Thymus (tissue), 11 donors: Measurements from ENCODE around the gene KIF20B. TPM values are rescaled to one million over a fixed set of nuclear protein-coding genes. Genes with fewer than 3 reads are reported as not detected.

Experiments used
- DNase-seq, 9 donors: peaks; one replicate each; pipeline ENCODE4 v3.0.0-alpha.2; 2013; ENCODE audit warnings: low spot score in 9 of 9, low read depth in 6 of 9, missing footprints in 1 of 9
- H3K27ac ChIP-seq, 2 donors: one replicate each; pipeline ENCODE4 v1.5.1; 2013; ENCODE audit warnings: control low read depth in 1 of 2, low read depth in 1 of 2, low read length in 1 of 2, mild to moderate bottlenecking in 1 of 2, moderate library complexity in 1 of 2
- H3K27me3 ChIP-seq, 2 donors: one replicate each; pipeline ENCODE4 v1.5.1; 2013; ENCODE audit warnings: low read length in 1 of 2; ENCODE audit not compliant: control insufficient read depth in 2 of 2, insufficient read depth in 1 of 2
- H3K36me3 ChIP-seq, 2 donors: one replicate each; pipeline ENCODE4 v1.5.1; 2013; ENCODE audit warnings: low read length in 1 of 2, mild to moderate bottlenecking in 1 of 2, moderate library complexity in 1 of 2; ENCODE audit not compliant: control insufficient read depth in 2 of 2, insufficient read depth in 2 of 2
- H3K4me1 ChIP-seq, 2 donors: one replicate each; pipeline ENCODE4 v1.5.1; 2013; ENCODE audit warnings: low read length in 2 of 2; ENCODE audit not compliant: control insufficient read depth in 2 of 2, insufficient read depth in 2 of 2
- H3K4me3 ChIP-seq, 2 donors: one replicate each; pipeline ENCODE4 v1.5.1; 2013; ENCODE audit warnings: low read length in 2 of 2, control low read depth in 1 of 2, mild to moderate bottlenecking in 1 of 2
- H3K9me3 ChIP-seq, 2 donors: one replicate each; pipeline ENCODE4 v1.5.1; 2013; ENCODE audit warnings: low read length in 1 of 2, mild to moderate bottlenecking in 1 of 2; ENCODE audit not compliant: control insufficient read depth in 2 of 2, insufficient read depth in 1 of 2
- WGBS: extraction: QIAGEN DNeasy Blood & Tissue Kit; methylation state at CpG from one replicate; pipeline ENCODE4 v1.1.7; 2013; 5-methylcytosine and 5-hydroxymethylcytosine counted together
- polyA plus RNA-seq: library from polyadenylated mRNA; stranded (reverse); fragments of 200-250 nt; gene quantifications from one replicate; pipeline ENCODE4 v1.2.3, GENCODE V29; 2013
- total RNA-seq: library from RNA; stranded (reverse); fragments of 120-200 nt; gene quantifications from one replicate; pipeline ENCODE4 v1.2.4, GENCODE V29; 2013
- donor health status: healthy.

The KIF20B gene
- total and polyA plus RNA-seq, 2 donors = 4.4 to 21.6 TPM

- Histone ChIP-seq H3K4me1 (peaks cover 0 to 4% of the 10 kb centered on the region in 2 donors), H3K9me3 (peaks cover 0 to 3% of the 10 kb centered on the region in 2 donors), H3K4me3 (no peak overlapping the region), H3K27me3 (no peaks in the 10 kb centered on the region), H3K36me3 (peaks cover 4 to 11% of the 10 kb centered on the region in 2 donors), H3K27ac (no peak overlapping the region)
- WGBS = 97% methylated on average over 3 of the region's 3 CpGs
- no peak for DNase-seq
Measured at GRCh38 chr10:89785095-89785494, 83.7 kb downstream of the KIF20B start.

- no peaks in the 10 kb centered on the region for H3K27me3 ChIP-seq
- no peaks in the 10 kb centered on the region for H3K36me3 ChIP-seq
- DNase-seq = peak in 1 of 9 donors; percentile 15
- H3K27ac ChIP-seq = no peak overlapping the region
- 40% methylated on average over 7 of the region's 7 CpGs for WGBS
- H3K9me3 ChIP-seq = peaks cover 0 to 3% of the 10 kb centered on the region in 2 donors
- peaks cover 0 to 4% of the 10 kb centered on the region in 2 donors for H3K4me1 ChIP-seq
- H3K4me3 ChIP-seq = no peak overlapping the region
Measured at GRCh38 chr10:89789188-89789877, 87.9 kb downstream of the KIF20B start.

DNA sequence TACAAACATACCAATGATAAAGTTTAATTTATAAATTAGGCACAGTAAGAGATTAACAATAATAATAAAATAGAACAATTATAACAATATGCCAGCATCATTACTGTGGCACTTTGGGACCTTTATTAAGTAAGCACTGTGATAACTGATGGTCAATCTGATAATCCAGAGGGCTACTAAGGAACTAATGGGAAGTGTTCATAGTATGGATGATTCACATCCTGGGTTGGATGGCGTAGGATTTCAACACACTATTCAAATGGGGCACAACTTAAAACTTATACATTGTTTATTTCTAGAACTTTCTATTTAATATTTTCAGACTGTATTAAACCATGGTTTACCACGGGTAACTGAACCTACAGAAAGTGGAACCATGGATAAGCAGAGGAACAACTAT, 90.8 kb downstream of the KIF20B start:
- WGBS = 97% methylated on average over 2 of the region's 2 CpGs
- no peaks in the 10 kb centered on the region for H3K27me3 ChIP-seq
- peaks cover 0 to 3% of the 10 kb centered on the region in 2 donors for H3K9me3 ChIP-seq
- no peak for DNase-seq
- no peaks in the 10 kb centered on the region for H3K36me3 ChIP-seq
- no peak overlapping the region for H3K4me3 ChIP-seq
- H3K4me1 ChIP-seq = peaks cover 0 to 4% of the 10 kb centered on the region in 2 donors
- no peak overlapping the region for H3K27ac ChIP-seq

- H3K4me3 ChIP-seq = no peak overlapping the region
- WGBS = 35% methylated on average over 3 of the region's 3 CpGs
- peak; percentile 13 to 82 (median 63) for DNase-seq
- no peak overlapping the region for H3K27ac ChIP-seq
- peaks cover 0 to 3% of the 10 kb centered on the region in 2 donors for H3K9me3 ChIP-seq
- no peaks in the 10 kb centered on the region for H3K27me3 ChIP-seq
- no peaks in the 10 kb centered on the region for H3K36me3 ChIP-seq
- H3K4me1 ChIP-seq = peaks cover 0 to 4% of the 10 kb centered on the region in 2 donors
Measured at GRCh38 chr10:89793649-89794254, 92.4 kb downstream of the KIF20B start.

- 81% methylated on average over 1 of the region's 1 CpG for WGBS
- Histone ChIP-seq H3K36me3 (no peaks in the 10 kb centered on the region), H3K9me3 (no peaks in the 10 kb centered on the region), H3K4me3 (no peak overlapping the region), H3K27me3 (no peaks in the 10 kb centered on the region), H3K27ac (no peak overlapping the region), H3K4me1 (no peaks in the 10 kb centered on the region)
- DNase-seq = no peak
Measured at GRCh38 chr10:89795840-89796239, 94.5 kb downstream of the KIF20B start.

GRCh38 chr10:89798092-89798491, 96.7 kb downstream of the KIF20B start:
- Histone ChIP-seq H3K9me3 (no peaks in the 10 kb centered on the region), H3K27me3 (no peaks in the 10 kb centered on the region), H3K36me3 (no peaks in the 10 kb centered on the region), H3K4me1 (no peaks in the 10 kb centered on the region), H3K4me3 (no peak overlapping the region), H3K27ac (no peak overlapping the region)
- no peak for DNase-seq
- 72% methylated on average over 2 of the region's 2 CpGs for WGBS

DNA sequence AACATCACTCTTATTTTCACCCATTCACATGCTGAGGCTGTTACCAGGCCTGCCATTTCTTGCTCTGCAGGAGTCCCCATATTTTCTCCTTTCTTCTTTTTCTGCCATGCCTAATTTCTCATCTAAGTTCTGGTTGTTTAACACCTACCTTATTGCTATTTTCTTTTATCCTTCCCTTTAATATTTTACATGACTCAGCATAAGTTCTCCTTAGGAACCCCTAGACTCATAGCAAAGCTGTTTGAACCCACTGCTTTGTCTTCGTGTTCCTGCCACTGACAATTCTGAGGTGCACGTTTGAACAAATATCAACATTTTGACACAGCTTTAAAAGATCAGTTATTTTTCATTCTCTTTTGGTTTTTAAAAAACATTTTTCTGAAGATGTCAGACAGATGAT, 98.2 kb downstream of the KIF20B start:
- H3K27me3 ChIP-seq = no peaks in the 10 kb centered on the region
- WGBS = 60% methylated on average over 2 of the region's 2 CpGs
- no peaks in the 10 kb centered on the region for H3K4me1 ChIP-seq
- no peak for DNase-seq
- no peak overlapping the region for H3K27ac ChIP-seq
- no peaks in the 10 kb centered on the region for H3K36me3 ChIP-seq
- no peak overlapping the region for H3K4me3 ChIP-seq
- H3K9me3 ChIP-seq = no peaks in the 10 kb centered on the region

DNA sequence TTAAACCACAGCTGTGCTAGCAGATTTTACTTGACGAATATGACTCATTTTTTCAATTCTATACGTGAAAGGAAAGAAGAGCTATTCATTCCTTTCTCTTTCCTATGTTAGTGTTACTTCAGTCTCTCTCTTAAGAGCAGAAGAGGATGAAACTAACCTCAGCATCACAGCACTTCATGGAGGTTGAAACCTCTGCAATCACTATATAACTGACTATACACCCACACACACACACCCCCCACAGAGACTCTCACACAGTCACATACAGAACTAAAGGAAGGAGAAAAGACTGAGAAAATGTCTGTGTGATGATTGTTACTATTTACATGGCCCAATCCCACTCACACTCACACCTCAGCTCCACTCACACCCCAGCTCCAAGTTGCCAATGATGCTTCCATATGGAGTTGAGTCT, 104.2 kb downstream of the KIF20B start:
- DNase-seq = no peak
- no peak overlapping the region for H3K4me3 ChIP-seq
- H3K27me3 ChIP-seq = no peaks in the 10 kb centered on the region
- no peaks in the 10 kb centered on the region for H3K4me1 ChIP-seq
- no peaks in the 10 kb centered on the region for H3K9me3 ChIP-seq
- H3K36me3 ChIP-seq = no peaks in the 10 kb centered on the region
- no peak overlapping the region for H3K27ac ChIP-seq
- WGBS = 88% methylated on average over 2 of the region's 2 CpGs

DNA sequence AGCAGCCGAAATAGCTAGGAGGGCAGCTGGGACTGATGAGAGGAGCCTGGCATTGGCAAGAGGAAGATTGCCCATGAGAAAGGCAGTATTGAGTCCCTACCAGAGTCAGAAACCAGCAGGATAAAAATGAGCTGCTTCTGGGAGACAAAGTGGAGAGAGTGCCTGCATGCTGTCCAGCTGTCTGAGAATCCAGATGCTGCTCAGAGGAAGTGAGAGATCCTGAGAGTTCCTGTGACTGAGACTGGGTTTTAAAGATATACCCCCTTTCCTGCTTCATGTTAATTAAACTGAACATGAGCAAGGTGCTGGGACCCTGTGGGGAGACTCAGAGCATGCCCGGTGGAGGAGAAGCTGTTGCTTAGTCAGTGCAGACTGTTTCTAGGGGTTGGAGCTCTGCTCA, 107.5 kb downstream of the KIF20B start:
- Histone ChIP-seq H3K4me1 (no peaks in the 10 kb centered on the region), H3K4me3 (no peak overlapping the region), H3K27me3 (no peaks in the 10 kb centered on the region), H3K9me3 (no peaks in the 10 kb centered on the region), H3K36me3 (no peaks in the 10 kb centered on the region), H3K27ac (no peak overlapping the region)
- DNase-seq = no peak
- 51% methylated on average over 2 of the region's 2 CpGs for WGBS
